HEK293T (cell line): ENCODE measurements around the gene JAML.
"Not testable (repeated sequence)": the region's sequence is repeated elsewhere in the genome, so short reads cannot be mapped to it uniquely, and the experiment has no call there.

Experiments used
- FOXA1 ChIP-seq: fragments of 450-650 bp; IDR thresholded peaks from 2 replicates; pipeline ENCODE4 v1.6.1; 2016; ENCODE audit warnings: mild to moderate bottlenecking
- HDGF ChIP-seq: fragments of 450-650 bp; IDR thresholded peaks from 2 replicates; pipeline ENCODE4 v1.6.1; 2017; ENCODE audit warnings: antibody characterized with exemption, borderline replicate concordance
- LEF1 ChIP-seq: fragments of 450-650 bp; IDR thresholded peaks from 2 replicates; pipeline ENCODE4 v1.6.1; 2017; ENCODE audit warnings: mild to moderate bottlenecking, borderline replicate concordance
- NFRKB ChIP-seq: fragments of 450-650 bp; IDR thresholded peaks from 2 replicates; pipeline ENCODE4 v1.6.1; 2016; ENCODE audit warnings: mild to moderate bottlenecking, moderate library complexity
- SP1 ChIP-seq: fragments of 450-650 bp; IDR thresholded peaks from 2 replicates; pipeline ENCODE4 v1.6.1; 2017
- ZNF384 ChIP-seq: fragments of 450-650 bp; IDR thresholded peaks from 2 replicates; pipeline ENCODE4 v1.6.1; 2016

- TF ChIP-seq SP1, LEF1, NFRKB, ZNF384, HDGF, FOXA1: not testable (repeated sequence)
These were observed 41.1 kb downstream of the JAML start for GRCh38 chr11:118183691-118184090.
